Left forelimb (tissue), 1 donor: ENCODE results near the gene MED7.
"Not testable (repeated sequence)": the region's sequence is repeated elsewhere in the genome, so short reads cannot be mapped to it uniquely, and the experiment has no call there.

Experiments
- DNase-seq: peaks from one replicate; pipeline ENCODE4 v3.0.0-alpha.2; 2018; ENCODE audit warnings: low spot score

Gene MED7

GRCh38 chr5:157142317-157143126 lies at the start of gene MED7:
Gene MED7, minus strand, starts transcription at chr5:157142865. Its CDS starts 3,434 bp downstream, at chr5:157139431.
- DNase-seq: peak; percentile 92

GRCh38 chr5:157189223-157189622 lies 46.6 kb upstream of the MED7 start:
- DNase-seq: no peak

GRCh38 chr5:157188270-157188669 lies 45.6 kb upstream of the MED7 start:
- no peak for DNase-seq

- DNase-seq: no peak
Measured at GRCh38 chr5:157187046-157187754, 44.5 kb upstream of the MED7 start.

- DNase-seq: no peak
Measured at GRCh38 chr5:157186309-157187045, 43.8 kb upstream of the MED7 start.

GRCh38 chr5:157185122-157185521 lies 42.5 kb upstream of the MED7 start:
- not testable (repeated sequence) for DNase-seq

GRCh38 chr5:157184117-157184670 lies 41.5 kb upstream of the MED7 start:
- no peak for DNase-seq

GRCh38 chr5:157182143-157182757 lies 39.6 kb upstream of the MED7 start:
- DNase-seq: no peak

- no peak for DNase-seq
Measured at GRCh38 chr5:157180374-157181264, 38.0 kb upstream of the MED7 start, which contains the start of gene ITK. Gene ITK, plus strand, starts transcription at chr5:157180840. Its CDS starts 138 bp downstream, at chr5:157180978.

GRCh38 chr5:157178966-157179365 lies 36.3 kb upstream of the MED7 start:
- DNase-seq: no peak

- no peak for DNase-seq
Measured at GRCh38 chr5:157177953-157178352, 35.3 kb upstream of the MED7 start.

GRCh38 chr5:157175071-157175612 lies 32.5 kb upstream of the MED7 start:
- DNase-seq: no peak

GRCh38 chr5:157172403-157172802 lies 29.7 kb upstream of the MED7 start:
- no peak for DNase-seq

- no peak for DNase-seq
Measured at GRCh38 chr5:157168286-157168685, 25.6 kb upstream of the MED7 start.

- DNase-seq: no peak
Measured at GRCh38 chr5:157167214-157167621, 24.6 kb upstream of the MED7 start.

- DNase-seq: no peak
Measured at GRCh38 chr5:157166214-157167213, 23.8 kb upstream of the MED7 start, which contains the start of gene GARIN3. Gene GARIN3, minus strand, starts transcription at chr5:157166264. Its CDS starts 96 bp downstream, at chr5:157166168.

GRCh38 chr5:157165668-157166067 lies 23.0 kb upstream of the MED7 start:
- no peak for DNase-seq

GRCh38 chr5:157165261-157165660 lies 22.6 kb upstream of the MED7 start:
- no peak for DNase-seq

- DNase-seq: no peak
Measured at GRCh38 chr5:157164521-157164920, 21.9 kb upstream of the MED7 start.
